ENCODE data around the gene ARHGAP8.
"Not testable (repeated sequence)": the region's sequence is repeated elsewhere in the genome, so short reads cannot be mapped to it uniquely, and the experiment has no call there.

The ARHGAP8 gene

DNA sequence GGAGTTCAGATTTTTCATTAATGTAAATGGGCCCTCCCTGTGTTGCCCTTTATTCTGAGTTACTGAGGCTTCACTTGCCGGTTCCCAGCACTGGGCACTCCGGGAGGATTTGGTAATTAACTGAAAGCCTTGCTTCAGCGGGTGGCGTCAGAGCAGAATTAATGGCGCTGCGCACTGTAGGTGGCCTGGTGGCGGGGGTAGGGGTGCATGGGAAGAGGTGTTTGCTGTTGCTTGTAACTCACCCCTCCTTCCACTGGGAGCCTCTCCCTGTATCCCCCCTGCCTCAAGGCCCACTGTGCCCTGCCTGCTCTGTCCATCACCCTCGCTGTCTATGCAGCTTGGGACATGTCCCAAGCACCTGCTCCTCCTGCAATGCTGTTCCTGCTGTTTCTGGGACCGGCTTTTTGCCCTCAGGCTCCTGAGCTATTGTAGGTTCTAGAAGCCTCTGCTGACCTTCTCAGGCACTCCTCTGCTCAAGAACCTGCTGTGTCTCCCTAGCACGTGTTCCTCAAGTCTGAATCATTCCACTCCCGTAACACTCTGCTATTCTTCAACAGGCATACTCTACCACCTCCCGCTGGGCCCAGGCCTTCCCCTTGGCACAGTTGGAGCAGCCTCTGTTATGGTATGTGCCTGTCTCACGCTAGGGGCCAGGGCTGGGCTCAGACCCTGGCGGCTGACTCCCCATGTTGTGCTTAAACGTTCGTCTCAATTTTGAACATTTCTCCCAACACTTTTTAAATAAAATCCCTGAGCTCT lies 24.4 kb downstream of the ARHGAP8 start:
- no peak for DNase-seq

DNA sequence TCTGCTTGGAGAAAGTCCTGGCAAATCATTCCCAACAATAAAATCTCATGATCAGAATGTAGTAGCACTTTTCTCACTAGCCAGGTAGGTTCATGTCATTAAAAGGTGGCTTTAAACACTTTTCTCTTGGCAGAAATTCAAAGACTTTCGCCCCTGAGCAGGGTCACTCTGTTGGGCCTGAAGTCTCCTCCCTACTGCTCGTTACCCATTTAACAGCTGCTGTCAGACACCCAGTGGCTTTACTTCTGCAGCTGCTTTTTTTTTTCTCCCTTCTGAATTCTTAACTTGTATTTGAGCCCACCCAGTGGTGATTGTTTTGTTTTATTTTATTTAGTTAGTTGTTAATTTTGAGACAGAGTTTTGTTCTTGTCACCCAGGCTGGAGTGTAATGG lies 25.0 kb downstream of the ARHGAP8 start:
- no peak for DNase-seq

DNA sequence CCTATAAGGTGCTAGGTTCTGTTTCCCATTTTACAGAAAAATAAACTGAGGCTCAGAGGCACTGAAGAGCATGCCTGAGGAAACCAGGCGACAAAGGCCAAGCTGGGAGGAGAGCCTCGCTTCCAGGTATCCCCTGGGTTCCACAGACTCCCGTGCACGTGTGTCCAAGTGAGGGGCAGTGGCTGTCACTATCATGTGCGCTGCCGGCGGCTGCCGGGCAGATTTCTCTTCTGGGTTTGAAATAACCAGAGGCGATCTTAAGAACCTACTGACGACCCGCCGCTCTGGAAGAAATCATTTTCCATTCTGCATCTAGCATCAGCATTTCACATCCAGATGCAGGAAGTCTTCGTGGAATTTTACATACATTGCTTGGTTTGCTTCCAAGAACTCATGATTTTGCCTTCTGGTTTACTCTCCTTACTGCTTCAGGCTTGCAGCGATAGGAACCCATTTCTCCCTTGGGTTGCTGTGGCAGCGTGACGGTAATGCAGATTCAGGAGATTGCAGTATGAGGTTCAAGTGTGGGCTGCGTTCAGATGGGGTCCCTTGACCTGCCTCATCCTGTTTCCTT lies 28.6 kb downstream of the ARHGAP8 start:
- no peak for DNase-seq

DNA sequence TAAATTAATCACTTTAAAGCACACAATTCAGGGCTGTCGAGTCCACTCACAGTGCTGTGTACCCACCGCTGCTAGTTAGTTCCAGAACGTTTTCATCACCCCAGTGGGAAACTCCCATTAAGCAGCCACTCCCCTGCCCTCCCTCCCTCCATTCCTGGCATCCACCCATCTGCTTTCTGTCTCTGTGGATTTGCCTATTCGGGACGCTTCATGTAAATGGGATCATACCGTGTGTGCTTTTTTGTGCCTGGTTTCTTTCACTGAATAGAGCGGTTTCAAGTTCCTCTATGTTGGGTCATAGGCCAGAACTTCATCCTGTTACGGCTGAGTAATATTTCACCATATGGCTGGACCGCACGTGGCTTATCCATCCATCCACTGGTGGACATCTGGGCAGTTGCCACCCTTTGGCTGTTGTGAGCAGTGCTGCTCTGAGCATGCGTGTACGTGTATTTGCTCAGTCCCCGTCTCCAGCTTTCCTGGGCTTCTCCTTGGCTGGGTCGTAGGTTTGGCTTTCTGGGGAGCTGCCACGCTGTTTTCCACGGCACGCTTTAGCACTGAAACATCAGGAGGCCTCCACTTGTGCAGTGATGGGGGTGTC lies 30.1 kb downstream of the ARHGAP8 start:
- DNase-seq: no peak

DNA sequence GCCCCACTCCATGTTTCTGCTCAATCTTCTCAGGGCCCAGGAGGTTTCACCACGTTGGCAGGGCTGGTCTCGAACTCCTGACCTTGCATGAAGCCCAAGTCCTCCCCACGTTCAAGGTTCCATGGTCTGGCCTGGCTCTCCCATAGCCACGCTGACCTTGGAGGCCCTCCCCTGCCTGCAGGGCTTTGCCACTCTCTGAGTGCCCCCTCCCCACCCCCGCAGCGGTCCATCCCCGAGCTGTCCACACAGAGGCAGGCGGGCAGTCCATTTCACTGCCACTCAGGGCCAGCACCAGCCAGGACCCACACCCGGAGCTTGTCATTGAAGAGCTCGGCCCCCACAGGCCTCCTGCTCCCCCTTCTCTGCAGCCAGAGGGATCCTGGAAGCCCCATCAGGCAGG lies 30.7 kb downstream of the ARHGAP8 start:
- DNase-seq: no peak

DNA sequence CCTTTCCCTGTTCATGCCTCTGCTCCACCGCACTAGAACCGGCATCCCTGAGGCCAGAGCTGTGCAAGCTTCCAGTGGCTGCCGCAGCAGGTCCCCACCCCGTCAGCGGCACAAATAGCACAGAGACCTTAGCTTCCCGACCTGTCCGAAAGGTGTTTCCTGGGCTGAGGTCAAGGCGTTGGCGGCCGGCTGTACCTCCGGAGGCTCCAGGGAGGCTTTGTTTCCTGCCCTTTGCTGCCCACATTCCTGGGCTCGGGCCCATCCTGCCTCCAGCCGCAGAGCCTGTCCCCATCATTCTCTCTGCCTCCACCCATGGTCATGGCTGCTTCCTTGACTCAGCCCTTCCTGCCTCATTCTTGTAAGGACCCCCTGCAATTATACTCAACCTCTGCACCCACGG lies 31.2 kb downstream of the ARHGAP8 start:
- DNase-seq: no peak

DNA sequence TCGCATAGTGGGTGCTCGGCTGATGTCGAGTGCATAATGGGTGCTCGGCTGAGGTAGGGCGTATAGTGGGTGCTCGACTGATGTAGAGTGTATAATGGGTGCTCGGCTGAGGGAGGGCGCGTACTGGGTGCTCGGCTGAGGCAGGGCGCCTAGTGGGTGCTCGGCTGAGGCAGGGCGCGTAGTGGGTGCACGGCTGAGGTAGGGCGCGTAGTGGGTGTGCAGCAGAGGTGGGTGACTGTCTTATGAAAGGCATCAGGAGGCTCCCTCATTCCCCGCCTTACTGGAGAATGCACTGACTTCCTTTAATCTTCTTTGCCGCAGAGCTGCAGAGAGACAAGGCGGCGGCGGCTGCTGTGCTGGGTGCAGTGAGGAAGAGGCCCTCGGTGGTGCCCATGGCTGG lies 33.8 kb downstream of the ARHGAP8 start:
- no peak for DNase-seq

DNA sequence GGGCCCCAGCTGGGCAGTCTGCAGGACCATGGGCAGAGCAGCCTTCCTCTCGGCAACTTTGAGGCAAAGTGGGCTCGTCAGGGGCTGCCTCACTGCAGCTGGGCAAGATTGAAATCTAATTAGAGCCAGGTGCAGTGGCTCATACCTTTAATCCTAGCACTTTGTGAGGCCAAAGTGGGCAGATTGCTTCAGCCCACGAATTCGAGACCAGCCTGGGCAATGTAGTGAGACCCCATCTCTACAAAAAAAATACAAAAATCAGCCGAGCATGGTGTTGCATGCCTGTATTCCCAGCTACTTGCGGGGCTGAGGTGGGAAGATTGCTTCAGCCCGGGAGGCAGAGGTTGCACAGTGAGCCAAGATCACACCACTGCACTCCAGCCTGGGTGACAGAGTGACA lies 34.2 kb downstream of the ARHGAP8 start:
- DNase-seq: no peak

DNA sequence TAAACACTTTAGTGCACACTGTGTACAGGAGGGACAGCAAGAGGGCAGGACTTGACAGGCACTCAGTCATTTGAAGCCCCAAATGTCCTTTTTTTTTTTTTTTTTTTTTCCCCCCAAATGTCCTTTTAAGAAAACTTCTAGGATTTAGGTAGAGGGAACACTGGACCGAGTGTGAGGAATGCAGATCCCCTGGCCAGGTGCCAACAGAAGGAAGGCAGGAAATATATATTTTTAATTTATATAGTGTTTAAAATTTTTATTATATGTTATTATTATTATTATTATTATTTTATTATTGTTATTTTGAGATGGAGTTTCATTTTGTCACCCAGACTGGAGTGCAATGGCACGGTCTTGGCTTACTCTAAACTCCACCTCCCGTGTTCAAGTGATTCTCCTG lies 35.5 kb downstream of the ARHGAP8 start:
- DNase-seq: no peak

DNA sequence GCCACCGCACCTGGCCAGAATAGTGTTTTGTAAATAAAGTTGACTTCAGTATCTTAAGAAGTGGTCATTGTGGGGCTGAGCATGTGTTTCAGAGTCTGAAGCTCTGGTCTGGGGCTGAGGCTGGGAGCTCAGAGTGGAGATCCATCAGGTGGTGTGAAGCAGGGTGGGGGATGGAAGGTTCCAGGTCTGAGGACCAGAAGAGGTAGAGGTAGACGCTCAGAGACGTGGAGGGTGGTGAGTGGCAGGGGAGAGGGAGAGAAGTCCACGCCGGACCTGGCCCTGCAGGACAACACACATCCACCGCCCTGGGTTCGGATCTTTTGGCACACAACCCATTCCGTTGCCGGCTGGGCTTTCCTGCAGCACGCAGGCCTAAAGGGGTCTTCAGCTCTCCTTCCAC lies 40.7 kb downstream of the ARHGAP8 start:
- no peak for DNase-seq

DNA sequence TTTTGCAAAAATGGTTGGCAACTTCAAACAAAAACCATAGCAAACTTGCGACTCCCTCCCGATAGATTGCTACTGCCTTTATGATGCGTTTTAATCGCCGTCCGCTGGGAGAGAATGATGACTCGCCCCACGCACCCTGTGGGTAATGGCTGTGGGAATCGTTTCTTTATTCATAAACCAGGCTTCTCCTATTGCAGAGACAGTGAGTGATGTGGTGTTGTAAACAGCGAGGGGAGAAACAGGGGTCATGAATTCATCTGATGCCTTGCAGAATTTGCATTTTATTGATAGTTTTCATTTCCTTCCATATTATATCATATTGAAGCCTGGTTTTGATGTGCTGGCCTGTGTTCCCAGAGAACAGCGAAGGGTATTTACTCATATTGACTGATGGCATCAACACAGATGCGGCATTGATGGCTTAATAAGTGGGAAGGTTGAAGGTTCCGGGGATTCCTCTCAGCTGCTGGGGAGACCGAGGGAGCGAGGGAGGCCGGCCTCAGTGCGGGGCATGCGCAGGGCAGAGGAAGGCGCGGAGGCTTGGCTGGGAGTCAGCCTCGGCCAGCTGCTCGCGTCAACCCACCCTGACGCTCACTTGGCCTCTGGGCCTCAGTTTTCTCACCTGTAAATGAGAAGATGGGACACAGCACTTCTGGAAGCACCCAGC lies 41.3 kb downstream of the ARHGAP8 start:
- no peak for DNase-seq

DNA sequence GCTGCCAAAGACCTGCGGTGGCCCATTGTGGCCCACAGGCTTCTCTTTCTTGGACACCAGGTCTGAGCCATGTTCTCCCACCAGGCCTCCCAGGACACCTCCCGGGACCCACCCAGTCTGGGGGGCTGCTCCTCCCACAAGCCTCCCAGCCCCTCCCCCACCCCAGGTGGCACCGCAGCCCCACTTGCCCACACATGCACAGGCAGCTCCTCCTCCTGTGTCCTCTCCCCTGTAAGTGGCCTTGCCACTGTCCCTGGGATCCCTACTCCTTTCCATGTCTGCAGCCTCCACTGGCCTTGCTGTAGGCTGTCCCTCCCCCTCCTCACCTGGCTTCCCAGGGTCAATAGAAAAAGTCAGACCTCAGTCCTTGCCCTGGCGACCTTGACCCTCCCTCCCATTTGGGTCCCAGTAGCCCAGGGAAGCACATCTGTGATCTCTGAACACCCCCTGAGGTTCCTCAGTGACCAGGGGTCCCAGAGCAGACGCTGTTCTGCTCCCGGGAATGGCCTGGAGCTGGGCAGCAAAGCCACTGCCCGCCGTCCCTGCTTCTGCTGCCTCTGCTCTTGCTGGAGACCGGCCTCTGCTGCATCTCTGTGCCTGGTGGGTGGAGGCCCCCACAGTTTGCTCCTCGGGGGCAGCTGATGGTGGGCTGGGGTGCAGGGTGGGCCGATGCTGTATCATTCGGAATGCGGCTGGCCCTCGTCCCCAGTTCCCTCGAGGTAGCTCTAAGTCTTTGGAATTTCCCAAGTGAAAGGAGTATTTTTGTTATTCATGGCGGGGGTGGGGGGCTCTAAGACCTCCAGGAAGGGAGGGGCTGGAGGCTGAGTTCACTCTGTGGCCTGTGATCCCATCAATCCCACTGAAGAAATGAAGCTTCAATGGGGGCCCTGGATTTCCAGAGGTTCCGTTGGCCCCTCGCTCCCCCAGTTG lies 43.6 kb downstream of the ARHGAP8 start:
- DNase-seq: no peak

DNA sequence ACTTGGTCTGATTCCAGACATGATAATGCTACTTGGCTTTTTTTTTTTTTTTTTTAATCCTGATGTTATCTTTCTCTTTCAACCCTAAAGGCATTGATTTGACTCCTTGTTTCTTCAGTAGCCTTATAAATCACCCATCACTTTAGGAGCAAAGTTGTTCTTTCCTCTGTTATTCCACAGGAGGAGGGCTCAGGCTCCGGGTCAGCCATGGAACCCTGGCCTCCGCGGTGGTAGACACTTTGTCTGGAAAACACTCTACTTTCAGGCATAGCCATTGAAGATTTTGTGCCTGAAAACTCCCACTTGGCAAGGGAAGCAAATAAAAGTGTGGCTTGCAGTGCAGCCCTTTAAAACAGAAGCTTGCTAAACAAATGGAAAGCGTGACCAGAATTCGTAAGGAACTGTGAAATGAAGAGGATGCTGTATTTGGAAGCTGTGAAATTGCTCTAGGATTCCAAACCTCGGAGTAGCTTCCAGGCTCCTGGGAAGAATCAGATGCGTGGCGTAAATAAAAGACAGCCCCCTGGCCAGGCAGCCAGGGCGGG lies 44.9 kb downstream of the ARHGAP8 start:
- DNase-seq: no peak

DNA sequence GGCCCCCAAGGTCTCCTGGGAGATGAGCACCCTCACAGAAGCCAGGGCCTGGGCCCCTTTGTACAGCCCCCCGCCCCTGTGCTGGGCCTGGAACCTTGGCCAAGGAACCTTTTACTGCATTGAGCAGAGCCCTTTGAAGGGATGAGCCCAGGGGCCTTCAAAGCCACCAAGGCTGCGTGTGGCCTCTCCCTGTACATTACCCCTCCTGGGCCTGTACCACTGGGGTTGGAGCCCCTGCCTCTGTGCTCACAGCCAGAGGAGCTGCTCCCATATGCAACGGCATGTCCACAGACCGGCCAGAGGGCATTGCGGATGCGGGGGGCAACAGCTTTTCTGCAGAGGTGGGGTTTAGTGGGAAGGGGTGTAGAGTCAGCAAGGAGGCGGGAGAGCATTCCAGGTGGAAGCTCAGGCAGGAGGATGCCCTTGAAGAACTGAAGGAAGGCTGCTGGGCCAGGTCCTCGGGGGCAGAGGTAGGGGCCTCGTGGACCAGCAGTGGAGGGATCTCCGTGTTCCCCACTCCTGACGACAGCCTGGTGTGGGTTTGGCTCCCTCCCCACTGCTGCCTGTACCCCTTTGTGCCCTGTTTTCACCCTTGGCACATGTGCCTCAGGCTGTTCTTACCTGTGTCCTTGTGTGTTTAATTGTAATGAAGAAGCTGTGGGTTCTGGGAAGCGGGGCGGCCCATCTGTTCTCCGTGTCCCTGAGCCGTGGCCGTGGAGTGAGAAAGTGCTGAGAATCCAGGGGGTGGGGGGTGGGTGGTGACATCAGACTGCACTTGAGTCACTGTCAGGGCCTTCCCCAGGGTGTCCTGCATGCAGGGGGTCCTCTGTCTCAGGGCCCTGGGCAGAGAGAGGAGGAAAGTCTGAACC lies 46.9 kb downstream of the ARHGAP8 start:
- DNase-seq: no peak

DNA sequence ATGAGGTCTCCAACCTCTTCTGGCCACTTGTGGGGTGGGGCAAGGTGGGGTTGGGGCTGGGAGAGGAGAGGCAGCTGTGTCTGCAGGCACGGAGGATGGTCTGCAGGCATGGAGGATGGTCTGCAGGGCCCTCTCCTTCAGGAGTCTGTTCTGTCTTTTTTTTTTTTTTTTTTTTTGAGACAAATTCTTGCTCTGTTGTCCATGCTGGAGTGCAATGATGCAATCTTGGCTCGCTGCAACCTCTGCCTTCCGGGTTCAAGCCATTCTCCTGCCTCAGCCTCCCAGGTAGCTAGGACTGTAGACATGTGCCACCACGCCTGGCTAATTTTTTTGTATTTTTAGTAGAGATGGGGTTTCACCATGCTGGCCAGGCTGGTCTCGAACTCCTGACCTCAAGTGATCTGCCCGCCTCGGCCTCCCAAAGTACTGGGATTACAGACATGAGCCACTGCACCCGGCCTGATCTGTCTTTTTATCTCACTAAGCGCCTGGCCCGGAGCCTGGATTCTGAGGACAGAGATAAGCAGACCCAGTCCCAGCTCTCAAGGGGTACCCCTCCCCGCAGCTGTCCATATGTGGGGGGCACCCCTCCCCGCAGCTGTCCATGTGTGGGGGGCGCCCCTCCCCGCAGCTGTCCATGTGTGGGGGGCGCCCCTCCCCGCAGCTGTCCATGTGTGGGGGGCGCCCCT lies 47.7 kb downstream of the ARHGAP8 start:
- DNase-seq: not testable (repeated sequence)

DNA sequence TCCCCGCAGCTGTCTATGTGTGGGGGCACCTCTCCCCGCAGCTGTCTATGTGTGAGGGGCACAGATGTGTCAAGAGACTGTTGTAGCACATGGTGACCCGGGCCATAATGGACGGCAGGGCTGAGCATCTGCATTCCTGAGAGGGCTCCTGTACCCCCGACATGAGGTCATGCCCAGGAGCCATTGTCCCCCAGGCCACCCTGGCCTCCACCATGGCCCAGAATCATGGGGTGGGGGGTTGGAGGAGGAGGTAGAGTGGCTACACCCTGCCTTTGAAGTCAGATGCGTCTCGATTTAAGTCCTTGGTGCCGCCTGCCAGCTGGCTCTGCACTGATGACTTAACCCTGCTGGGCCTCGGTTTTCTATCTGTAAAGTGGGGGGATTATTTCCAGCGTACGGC lies 49.1 kb downstream of the ARHGAP8 start:
- no peak for DNase-seq

DNA sequence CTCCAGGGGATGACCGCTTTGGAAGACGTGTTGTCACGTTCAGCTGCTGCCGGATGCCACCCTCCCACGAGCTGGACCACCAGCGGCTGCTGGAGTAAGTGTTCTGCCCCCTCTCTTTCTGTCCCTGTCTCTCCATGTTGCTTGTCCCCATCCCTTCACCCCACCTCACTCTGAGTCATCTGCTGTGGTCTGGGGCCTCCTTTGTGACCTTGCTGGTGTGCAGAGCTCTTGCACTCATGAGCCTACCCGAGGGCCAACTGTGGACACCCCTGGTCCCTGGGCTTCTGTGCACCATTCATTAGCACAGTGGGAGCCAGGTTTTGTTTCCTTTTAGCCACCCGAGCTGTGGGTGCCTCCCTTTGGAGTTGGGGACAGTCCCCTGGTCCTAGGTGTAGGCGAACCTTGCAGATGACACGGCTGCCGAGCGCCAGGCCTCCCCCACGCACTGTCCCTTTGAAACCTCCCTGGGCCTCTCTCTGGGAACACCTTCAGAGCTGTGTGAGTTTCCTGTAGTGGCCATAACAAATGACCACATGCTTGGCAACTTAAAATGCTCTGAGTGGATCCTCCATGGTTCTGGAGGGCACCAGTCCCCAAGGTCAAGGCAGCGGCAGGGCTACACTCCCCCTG lies 49.8 kb downstream of the ARHGAP8 start:
- DNase-seq: no peak

DNA sequence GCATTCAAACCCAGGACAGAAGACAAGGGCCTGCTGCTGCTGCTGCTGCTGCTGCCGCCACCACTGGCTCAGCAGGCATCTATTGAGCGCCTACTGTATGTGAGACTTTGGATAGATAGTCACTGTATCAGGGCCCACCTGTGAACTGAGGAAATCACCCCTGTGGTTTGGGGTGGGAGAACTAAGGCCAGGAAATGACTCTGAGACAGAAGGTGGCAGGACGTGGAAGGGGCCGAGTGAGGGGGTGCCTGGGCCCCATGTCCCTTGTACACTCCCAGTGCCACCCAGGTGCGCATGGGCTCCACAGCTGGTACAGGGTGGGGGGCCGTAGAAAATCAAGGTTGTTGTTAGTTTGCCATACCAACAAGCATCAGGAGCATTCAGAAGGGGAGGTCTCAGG lies 50.6 kb downstream of the ARHGAP8 start:
- DNase-seq: no peak

DNA sequence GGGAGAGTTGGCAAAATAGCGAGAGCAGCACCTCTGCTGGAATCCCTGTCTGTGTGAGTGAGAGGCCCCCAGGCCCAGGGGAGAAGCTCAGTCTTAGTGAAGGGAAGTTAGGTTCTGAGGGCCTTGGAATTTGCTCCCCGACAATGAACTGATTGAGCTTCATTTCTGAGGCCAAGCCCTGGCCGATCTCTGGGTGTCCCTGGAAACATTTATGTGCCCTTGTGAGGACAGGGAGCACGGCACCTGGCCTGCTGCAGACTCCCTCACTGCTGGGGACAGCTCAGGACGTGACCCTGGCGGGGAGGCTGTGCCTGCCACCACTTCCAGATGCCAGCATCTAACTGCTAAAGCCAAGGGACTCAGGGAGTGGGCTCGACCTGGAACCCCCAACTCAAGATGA lies 52.0 kb downstream of the ARHGAP8 start:
- no peak for DNase-seq

DNA sequence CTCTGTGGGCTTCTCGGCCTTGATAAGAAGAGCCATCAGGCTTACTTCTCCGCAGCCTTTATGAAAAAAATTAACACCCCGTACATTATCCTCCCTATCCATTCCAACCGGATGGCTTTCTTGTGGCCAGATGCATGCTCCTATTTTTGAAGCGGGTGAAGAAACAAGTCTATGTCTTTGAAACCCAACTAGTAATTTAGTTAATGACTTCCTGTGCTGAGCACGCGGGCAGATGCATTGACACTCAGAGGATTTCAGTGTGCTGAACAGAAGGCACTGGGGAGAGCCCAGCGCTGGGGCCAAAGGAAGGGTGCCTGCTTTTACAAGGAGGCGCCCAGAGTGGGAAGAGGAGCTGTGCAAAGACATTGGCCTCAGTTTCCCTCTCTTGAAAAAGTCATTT lies 53.3 kb downstream of the ARHGAP8 start:
- no peak for DNase-seq

DNA sequence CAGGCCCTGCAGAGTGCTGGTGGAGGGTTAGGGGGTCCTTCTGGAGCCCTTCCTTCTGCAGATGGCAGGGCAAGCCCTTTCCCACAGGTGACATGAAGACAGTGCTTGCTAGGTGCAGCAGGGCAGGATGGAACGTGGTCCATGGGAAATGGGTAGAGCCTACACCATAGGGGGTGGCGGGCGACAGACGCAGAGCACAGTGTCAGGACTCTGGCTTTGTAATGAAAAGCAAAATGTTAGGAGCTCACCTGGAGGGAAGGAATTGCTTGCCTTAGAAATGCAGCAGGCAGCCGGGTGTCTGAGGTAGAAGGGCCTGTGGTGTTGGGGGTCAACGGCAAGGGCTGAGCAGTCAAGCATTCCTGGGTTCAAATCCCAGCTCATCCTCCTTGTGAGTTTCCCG lies 54.9 kb downstream of the ARHGAP8 start:
- DNase-seq: no peak

All from CD4-positive, alpha-beta T cell treated with Interleukin-17A for 1 hour (primary cell).